ENCODE data around the gene PAN2.

DNA sequence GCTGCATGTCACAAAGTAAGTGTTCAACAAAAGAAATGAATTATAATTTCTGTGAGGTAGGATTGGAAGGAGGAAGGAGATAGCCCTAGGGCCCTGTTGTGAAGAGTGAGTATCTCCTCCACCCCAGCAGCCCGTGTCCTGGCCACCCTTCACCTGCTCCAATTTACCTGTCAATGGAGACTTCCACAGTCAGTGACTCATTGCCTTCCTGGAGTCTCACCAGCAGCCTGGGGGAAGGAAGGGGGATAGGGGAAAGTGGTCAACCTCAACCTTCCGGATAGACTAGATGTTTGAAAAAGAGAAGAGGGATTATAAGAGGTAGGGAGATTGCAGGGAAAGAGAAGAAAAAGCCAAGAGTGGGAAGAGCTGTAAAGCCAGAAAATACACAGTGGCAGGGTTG, 16.9 kb upstream of the PAN2 start:
- no peak for TF ChIP-seq POLR2AphosphoS5 (IDR thresholded peaks at IDR 0.05; ENCODE audit: low read depth, low read length)
- no peak for TF ChIP-seq POLR2A (IDR thresholded peaks at IDR 0.05; ENCODE audit: borderline replicate concordance, extremely low read depth, insufficient read depth, insufficient read length)
- TF ChIP-seq ZBTB33 (IDR thresholded peaks at IDR 0.05; ENCODE audit: extremely low read depth, insufficient replicate concordance, low read length): no peak
